ENCODE data around the gene SLC4A7. TPM values are rescaled to one million over a fixed set of nuclear protein-coding genes. Genes with fewer than 3 reads are reported as not detected.

SLC4A7 gene
- 219 and 224 TPM in 2 replicates for total RNA-seq (2013; cell fraction: nucleolus; rRNA removed)
- total RNA-seq (2014; rRNA removed), result 28.5 and 34.2 TPM in 2 replicates
- 41.4 and 47.0 TPM in 2 replicates for total RNA-seq (2014; rRNA removed; fragmentation: Illumina TruSeq; extraction: Trizol)
- total RNA-seq (2021), result 29.6 and 30.6 TPM in 2 replicates
- polyA plus RNA-seq (2011; ENCODE audit: low read depth), result 4.6 TPM
- 27.3 and 44.7 TPM in 2 replicates for polyA plus RNA-seq (2011; rRNA removed)
- polyA plus RNA-seq (2011; cell fraction: cytosol; rRNA removed), result 9.5 and 10.6 TPM in 2 replicates
- 23.9 and 29.7 TPM in 2 replicates for polyA plus RNA-seq (2011; cell fraction: nucleus; rRNA removed)
- 5.8 and 10.2 TPM in 2 replicates for polyA plus RNA-seq (2012)
- polyA plus RNA-seq (2014; fragmentation: Illumina TruSeq; extraction: Trizol), result 20.2 and 20.7 TPM in 2 replicates
- polyA plus RNA-seq (2014; fragmentation: Nextera tagmentation; extraction: Ambion mirVana), result 1 to 10 TPM; 4.4 to 8.6 TPM
- polyA plus RNA-seq (2014; rRNA removed), result 14.7 TPM in 2 replicates
- polyA plus RNA-seq (2016; fragmentation: Nextera tagmentation; extraction: Ambion mirVana), result 10 to 100 TPM; 14.8 to 15.8 TPM
- polyA minus RNA-seq (2011; rRNA and poly(A)+ RNA removed), result 50.1 and 61.6 TPM in 2 replicates
- 28.6 and 37.2 TPM in 2 replicates for polyA minus RNA-seq (2011; cell fraction: cytosol; rRNA and poly(A)+ RNA removed)
- 34.3 and 58.8 TPM in 2 replicates for polyA minus RNA-seq (2011; cell fraction: nucleus; rRNA and poly(A)+ RNA removed)
- percentile 82 among the genes with signal in this experiment for Bru-seq, nascent RNA
- BruChase-seq, experiment 1, labeled RNA remaining after a 6-hour chase, result percentile 86 among the genes with signal in this experiment
- BruChase-seq, experiment 2, labeled RNA remaining after a 2-hour chase, result percentile 83 among the genes with signal in this experiment
- long read RNA-seq, experiment 1, partial matches to known transcripts, result 9 of 10 reads
- long read RNA-seq, experiment 1, other reads (novel, unspliced or antisense), result 1 of 10 reads
- long read RNA-seq, experiment 2, partial matches to known transcripts, result 7 of 16 reads
- long read RNA-seq, experiment 2, other reads (novel, unspliced or antisense), result 9 of 16 reads

GRCh38 chr3:27484015-27484844 is at the start of gene SLC4A7:
Gene SLC4A7 (minus strand): TSS chr3:27484384. CDS start chr3:27484126, 258 bp downstream.
- Histone ChIP-seq H4K20me1 (ENCODE audit: control insufficient read depth, insufficient read depth) (no peaks in the 10 kb centered on the region), H3K27ac (ENCODE audit: control insufficient read depth, insufficient read depth) (peak within 1 kb of the TSS; percentile 77), H3K36me3 (ENCODE audit: control insufficient read depth in 2 of 2, insufficient read depth in 2 of 2, low read length in 1 of 2) (no peaks in the 10 kb centered on the region), H3K79me2 (ENCODE audit: control insufficient read depth, insufficient read depth, low read length) (peaks cover 48% of the 10 kb centered on the region), H2AFZ (ENCODE audit: control insufficient read depth, low read depth, low read length) (peak within 1 kb of the TSS; percentile 89), H3K9me3 (replicated peaks; ENCODE audit: control insufficient read depth, insufficient read depth, low read length) (no peaks in the 10 kb centered on the region), H3K27me3 (replicated peaks in 1 of 2; ENCODE audit: control insufficient read depth in 2 of 2, insufficient read depth in 2 of 2, low read length in 1 of 2) (no peaks in the 10 kb centered on the region), H3K4me2 (ENCODE audit: control insufficient read depth, insufficient read depth) (peak within 1 kb of the TSS; percentile 82), H3K4me1 (ENCODE audit: control insufficient read depth, insufficient read depth, low read length) (peaks cover 6% of the 10 kb centered on the region), H3K4me3 (peak within 1 kb of the TSS; percentile 88), H3K9ac (ENCODE audit: control insufficient read depth, insufficient read depth, low read length) (peak within 1 kb of the TSS; percentile 82)
- peak; percentile 95 for ATAC-seq
- POLR2A ChIA-PET, result interaction anchor here (0.6 to 1.1 kb wide), 8 partner anchors 11 to 1847 kb away, joined by 3 to 10 read pairs (median 4); no protein-coding TSS in a partner anchor
- SMC1A ChIA-PET (ENCODE audit: uncharacterized antibody, unreplicated experiment), result interaction anchor here (0.6 to 1.6 kb wide), 7 partner anchors 17 to 865 kb away, joined by 3 to 4 read pairs (median 3); partner anchors contain the start of genes AZI2 and ZCWPW2
- peak; percentile 71 for DNase-seq (ENCODE audit: low read depth, low spot score)
- RAD21 ChIA-PET (ENCODE audit: unreplicated experiment), result interaction anchor here (0.7 to 1.2 kb wide), 14 partner anchors 13 to 842 kb away, joined by 3 to 6 read pairs (median 3); partner anchors contain the start of gene EOMES
- CTCF ChIA-PET, result interaction anchor here (0.5 to 2.3 kb wide), 10 partner anchors 12 to 221 kb away, joined by 3 to 9 read pairs (median 4); no protein-coding TSS in a partner anchor
- WGBS (ENCODE audit: insufficient coverage, insufficient replicate concordance, low lambda C conversion rate, missing lambda C conversion rate), result 1% methylated on average over 63 of the region's 100 CpGs
- FAIRE-seq, result peak; percentile 18
- BruUV-seq (replicated peaks), result no TSS peak
- in situ Hi-C loops (cut with MboI) (loop anchor here (10.0 kb wide), 1 partner anchor 861 kb away; the partner anchor contains the start of genes AZI2 and ZCWPW2), intact Hi-C loops (cut with micrococcal nuclease; ENCODE audit: unreplicated experiment) (loop anchor here (1.0 to 10.0 kb wide), 5 partner anchors 48 to 861 kb away; partner anchors contain the start of genes AZI2, CMC1 and ZCWPW2)
- TF ChIP-seq TCF3 (IDR thresholded peaks at IDR 0.05; ENCODE audit: borderline replicate concordance, insufficient read depth, low read depth, low read length), result 0 out of 2 replicates have a peak, but pooled peaks have one; percentile 56
- TF ChIP-seq, protein P1, sequence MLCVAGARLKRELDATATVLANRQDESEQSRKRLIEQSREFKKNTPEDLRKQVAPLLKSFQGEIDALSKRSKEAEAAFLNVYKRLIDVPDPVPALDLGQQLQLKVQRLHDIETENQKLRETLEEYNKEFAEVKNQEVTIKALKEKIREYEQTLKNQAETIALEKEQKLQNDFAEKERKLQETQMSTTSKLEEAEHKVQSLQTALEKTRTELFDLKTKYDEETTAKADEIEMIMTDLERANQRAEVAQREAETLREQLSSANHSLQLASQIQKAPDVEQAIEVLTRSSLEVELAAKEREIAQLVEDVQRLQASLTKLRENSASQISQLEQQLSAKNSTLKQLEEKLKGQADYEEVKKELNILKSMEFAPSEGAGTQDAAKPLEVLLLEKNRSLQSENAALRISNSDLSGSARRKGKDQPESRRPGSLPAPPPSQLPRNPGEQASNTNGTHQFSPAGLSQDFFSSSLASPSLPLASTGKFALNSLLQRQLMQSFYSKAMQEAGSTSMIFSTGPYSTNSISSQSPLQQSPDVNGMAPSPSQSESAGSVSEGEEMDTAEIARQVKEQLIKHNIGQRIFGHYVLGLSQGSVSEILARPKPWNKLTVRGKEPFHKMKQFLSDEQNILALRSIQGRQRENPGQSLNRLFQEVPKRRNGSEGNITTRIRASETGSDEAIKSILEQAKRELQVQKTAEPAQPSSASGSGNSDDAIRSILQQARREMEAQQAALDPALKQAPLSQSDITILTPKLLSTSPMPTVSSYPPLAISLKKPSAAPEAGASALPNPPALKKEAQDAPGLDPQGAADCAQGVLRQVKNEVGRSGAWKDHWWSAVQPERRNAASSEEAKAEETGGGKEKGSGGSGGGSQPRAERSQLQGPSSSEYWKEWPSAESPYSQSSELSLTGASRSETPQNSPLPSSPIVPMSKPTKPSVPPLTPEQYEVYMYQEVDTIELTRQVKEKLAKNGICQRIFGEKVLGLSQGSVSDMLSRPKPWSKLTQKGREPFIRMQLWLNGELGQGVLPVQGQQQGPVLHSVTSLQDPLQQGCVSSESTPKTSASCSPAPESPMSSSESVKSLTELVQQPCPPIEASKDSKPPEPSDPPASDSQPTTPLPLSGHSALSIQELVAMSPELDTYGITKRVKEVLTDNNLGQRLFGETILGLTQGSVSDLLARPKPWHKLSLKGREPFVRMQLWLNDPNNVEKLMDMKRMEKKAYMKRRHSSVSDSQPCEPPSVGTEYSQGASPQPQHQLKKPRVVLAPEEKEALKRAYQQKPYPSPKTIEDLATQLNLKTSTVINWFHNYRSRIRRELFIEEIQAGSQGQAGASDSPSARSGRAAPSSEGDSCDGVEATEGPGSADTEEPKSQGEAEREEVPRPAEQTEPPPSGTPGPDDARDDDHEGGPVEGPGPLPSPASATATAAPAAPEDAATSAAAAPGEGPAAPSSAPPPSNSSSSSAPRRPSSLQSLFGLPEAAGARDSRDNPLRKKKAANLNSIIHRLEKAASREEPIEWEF (IDR thresholded peaks at IDR 0.05; ENCODE audit: insufficient replicate concordance, low read depth, low read length), result no peak
- TF ChIP-seq, protein P2, sequence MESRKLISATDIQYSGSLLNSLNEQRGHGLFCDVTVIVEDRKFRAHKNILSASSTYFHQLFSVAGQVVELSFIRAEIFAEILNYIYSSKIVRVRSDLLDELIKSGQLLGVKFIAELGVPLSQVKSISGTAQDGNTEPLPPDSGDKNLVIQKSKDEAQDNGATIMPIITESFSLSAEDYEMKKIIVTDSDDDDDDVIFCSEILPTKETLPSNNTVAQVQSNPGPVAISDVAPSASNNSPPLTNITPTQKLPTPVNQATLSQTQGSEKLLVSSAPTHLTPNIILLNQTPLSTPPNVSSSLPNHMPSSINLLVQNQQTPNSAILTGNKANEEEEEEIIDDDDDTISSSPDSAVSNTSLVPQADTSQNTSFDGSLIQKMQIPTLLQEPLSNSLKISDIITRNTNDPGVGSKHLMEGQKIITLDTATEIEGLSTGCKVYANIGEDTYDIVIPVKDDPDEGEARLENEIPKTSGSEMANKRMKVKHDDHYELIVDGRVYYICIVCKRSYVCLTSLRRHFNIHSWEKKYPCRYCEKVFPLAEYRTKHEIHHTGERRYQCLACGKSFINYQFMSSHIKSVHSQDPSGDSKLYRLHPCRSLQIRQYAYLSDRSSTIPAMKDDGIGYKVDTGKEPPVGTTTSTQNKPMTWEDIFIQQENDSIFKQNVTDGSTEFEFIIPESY (IDR thresholded peaks at IDR 0.05), result no peak
- no peak for TF ChIP-seq CBX3 (IDR thresholded peaks at IDR 0.05; ENCODE audit: borderline replicate concordance, low read depth)
- TF ChIP-seq SMAD5 (IDR thresholded peaks at IDR 0.05; ENCODE audit: low read depth), result peak; percentile 69
- TF ChIP-seq RAD21 (IDR thresholded peaks at IDR 0.05; ENCODE audit: insufficient read depth, low read depth, low read length), result no peak
- no peak for TF ChIP-seq SUPT20H (IDR thresholded peaks at IDR 0.05; ENCODE audit: borderline replicate concordance, control insufficient read depth, low read depth, low read length)
- no peak for TF ChIP-seq JUND (IDR thresholded peaks at IDR 0.05; ENCODE audit: low read depth, low read length)
- TF ChIP-seq ZNF384 (IDR thresholded peaks at IDR 0.05; ENCODE audit: borderline replicate concordance, low read depth, low read length), result no peak

Data from GM12878 (cell line).